Uterus (tissue), 2 donors: ENCODE measurements around the gene QKI.

Experiments
- POLR2A ChIP-seq, 2 donors: fragments of 450-650 bp; IDR thresholded peaks; one replicate each; pipeline ENCODE4 v1.6.1; 2016; ENCODE audit warnings: antibody characterized with exemption in 2 of 2, mild to moderate bottlenecking in 1 of 2, moderate library complexity in 1 of 2
- TF ChIP-seq, protein P1 (sequence below), 4 experiments: fragments of 200-600 bp in 2 of 4; fragments of 450-650 bp in 2 of 4; sonication (generic) in 2 of 4; IDR thresholded peaks; one replicate each; pipeline ENCODE4 v1.5.1; 2016 to 2019; ENCODE audit warnings: antibody characterized with exemption in 4 of 4, mild to moderate bottlenecking in 2 of 4, moderate library complexity in 1 of 4

GRCh38 chr6:163463795-163464194 is 49.3 kb downstream of the QKI start:
- TF ChIP-seq, protein P1, sequence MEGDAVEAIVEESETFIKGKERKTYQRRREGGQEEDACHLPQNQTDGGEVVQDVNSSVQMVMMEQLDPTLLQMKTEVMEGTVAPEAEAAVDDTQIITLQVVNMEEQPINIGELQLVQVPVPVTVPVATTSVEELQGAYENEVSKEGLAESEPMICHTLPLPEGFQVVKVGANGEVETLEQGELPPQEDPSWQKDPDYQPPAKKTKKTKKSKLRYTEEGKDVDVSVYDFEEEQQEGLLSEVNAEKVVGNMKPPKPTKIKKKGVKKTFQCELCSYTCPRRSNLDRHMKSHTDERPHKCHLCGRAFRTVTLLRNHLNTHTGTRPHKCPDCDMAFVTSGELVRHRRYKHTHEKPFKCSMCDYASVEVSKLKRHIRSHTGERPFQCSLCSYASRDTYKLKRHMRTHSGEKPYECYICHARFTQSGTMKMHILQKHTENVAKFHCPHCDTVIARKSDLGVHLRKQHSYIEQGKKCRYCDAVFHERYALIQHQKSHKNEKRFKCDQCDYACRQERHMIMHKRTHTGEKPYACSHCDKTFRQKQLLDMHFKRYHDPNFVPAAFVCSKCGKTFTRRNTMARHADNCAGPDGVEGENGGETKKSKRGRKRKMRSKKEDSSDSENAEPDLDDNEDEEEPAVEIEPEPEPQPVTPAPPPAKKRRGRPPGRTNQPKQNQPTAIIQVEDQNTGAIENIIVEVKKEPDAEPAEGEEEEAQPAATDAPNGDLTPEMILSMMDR (IDR thresholded peaks at IDR 0.05), result no peak
- no peak for TF ChIP-seq POLR2A (IDR thresholded peaks at IDR 0.05)
